H1 (cell line): ENCODE measurements around the gene CEP41. TPM values are rescaled to one million over a fixed set of nuclear protein-coding genes. Genes with fewer than 3 reads are reported as not detected.
A peak's percentile ranks its signal among the peaks of the same experiment; 100 is the strongest.

Experiments
- CTCF ChIA-PET: fragments of 300-600 bp; sonication (Branson Sonifier 250); formaldehyde crosslinking; loops from one replicate; lab custom pipeline; 2021; ENCODE audit not compliant: partially characterized antibody; lab: Charles Lee
- POLR2A ChIA-PET: fragments of 300-600 bp; sonication (Branson Sonifier 250); formaldehyde crosslinking; loops from one replicate; lab custom pipeline; 2021; ENCODE audit warnings: inconsistent platforms; ENCODE audit not compliant: partially characterized antibody; lab: Charles Lee
- DNase-seq, 2 experiments: peaks; one replicate each; pipeline versions ENCODE4 v3.0.0 to v3.0.0-alpha.2; 2010 to 2022; ENCODE audit warnings: low spot score in 2 of 2, low read depth in 1 of 2, mixed read lengths in 1 of 2
- FAIRE-seq: peaks from 2 replicates; lab custom pipeline; 2011; peaks lifted over from hg19 to GRCh38; lab: Jason Lieb, UNC
- H2AFZ ChIP-seq: 2 replicates; pipeline ENCODE4 v1.8.1; 2012; ENCODE audit warnings: low read length, inconsistent platforms
- H2AK5ac ChIP-seq: 2 replicates; pipeline ENCODE4 v1.6.1; 2013; ENCODE audit warnings: low read depth, low read length
- H2BK120ac ChIP-seq: replicated peaks from 2 replicates; pipeline ENCODE3; 2013; ENCODE audit warnings: low read depth, low read length, inconsistent platforms
- H2BK12ac ChIP-seq: 2 replicates; pipeline ENCODE4 v1.6.1; 2013; ENCODE audit warnings: low read depth, low read length
- H2BK15ac ChIP-seq: 2 replicates; pipeline ENCODE4 v1.6.1; 2013; ENCODE audit warnings: low read length
- H2BK20ac ChIP-seq: 2 replicates; pipeline ENCODE4 v1.6.1; 2013; ENCODE audit warnings: low read length
- H2BK5ac ChIP-seq: 2 replicates; pipeline ENCODE4 v1.6.1; 2013; ENCODE audit warnings: low read depth, low read length
- H3K14ac ChIP-seq: 2 replicates; pipeline ENCODE4 v1.6.1; 2013; ENCODE audit warnings: inconsistent platforms; ENCODE audit not compliant: insufficient read length
- H3K18ac ChIP-seq: 2 replicates; pipeline ENCODE4 v1.6.1; 2013; ENCODE audit warnings: low read length; ENCODE audit errors: extremely low read depth
- H3K23ac ChIP-seq: 2 replicates; pipeline ENCODE4 v1.6.1; 2013; ENCODE audit warnings: inconsistent platforms; ENCODE audit not compliant: insufficient read length
- H3K23me2 ChIP-seq: 2 replicates; pipeline ENCODE4 v1.6.1; 2013; ENCODE audit warnings: low read depth, low read length
- H3K27ac ChIP-seq: 2 replicates; pipeline ENCODE4 v1.6.1; 2011; ENCODE audit warnings: low read depth, low read length, inconsistent platforms
- H3K27me3 ChIP-seq, 4 experiments: replicated peaks in 1 of 4; 1 replicate in 1 of 4; 2 replicates in 3 of 4; pipeline versions ENCODE4 v1.6.1 to v1.8.1; 2011 to 2013; ENCODE audit warnings: low read length in 3 of 4, mild to moderate bottlenecking in 3 of 4, inconsistent platforms in 2 of 4, mixed read lengths in 2 of 4, moderate library complexity in 1 of 4; ENCODE audit not compliant: control insufficient read depth in 3 of 4, insufficient read depth in 3 of 4; ENCODE audit errors: extremely low read depth in 1 of 4
- H3K36me3 ChIP-seq, 4 experiments: 2 replicates each; pipeline versions ENCODE4 v1.6.1 to v1.8.1; 2011 to 2013; ENCODE audit warnings: mild to moderate bottlenecking in 4 of 4, low read length in 3 of 4, moderate library complexity in 2 of 4, control low read depth in 1 of 4, inconsistent platforms in 1 of 4; ENCODE audit not compliant: insufficient read depth in 4 of 4, control insufficient read depth in 2 of 4
- H3K4ac ChIP-seq: replicated peaks from 2 replicates; pipeline ENCODE3; 2013; ENCODE audit warnings: low read length, low read depth, mixed read lengths, inconsistent platforms; ENCODE audit not compliant: insufficient read length
- H3K4me1 ChIP-seq, 4 experiments: replicated peaks in 1 of 4; 1 replicate in 1 of 4; 2 replicates in 3 of 4; pipeline versions ENCODE4 v1.6.1 to v1.8.1; 2011 to 2013; ENCODE audit warnings: low read length in 3 of 4, inconsistent platforms in 2 of 4, mixed read lengths in 1 of 4; ENCODE audit not compliant: insufficient read depth in 4 of 4, control insufficient read depth in 3 of 4
- H3K4me2 ChIP-seq, 2 experiments: 2 replicates each; pipeline versions ENCODE4 v1.6.1 to v1.8.1; 2011 to 2013; ENCODE audit warnings: low read depth in 2 of 2, low read length in 2 of 2, control low read depth in 1 of 2, inconsistent platforms in 1 of 2, mild to moderate bottlenecking in 1 of 2; ENCODE audit not compliant: insufficient read depth in 1 of 2
- H3K4me3 ChIP-seq, 4 experiments: fragments of 200-600, 300-600 bp in 1 of 4; sonication (generic), shearing (Covaris generic), sonication (Bioruptor Twin) in 1 of 4; 2 replicates each; pipeline versions ENCODE4 v1.5.1 to v1.8.1; 2011 to 2016; ENCODE audit warnings: low read length in 4 of 4, low read depth in 3 of 4, control low read depth in 2 of 4, inconsistent platforms in 2 of 4, mild to moderate bottlenecking in 2 of 4, mixed read lengths in 1 of 4, moderate library complexity in 1 of 4; ENCODE audit not compliant: insufficient read depth in 2 of 4; ENCODE audit errors: extremely low read depth in 1 of 4
- H3K56ac ChIP-seq: replicated peaks from 2 replicates; pipeline ENCODE3; 2013; ENCODE audit warnings: low read depth, mild to moderate bottlenecking, mixed read lengths, low read length, inconsistent platforms; ENCODE audit not compliant: insufficient read length
- H3K79me1 ChIP-seq: 2 replicates; pipeline ENCODE4 v1.6.1; 2013; ENCODE audit warnings: low read depth, low read length, control low read depth
- H3K79me2 ChIP-seq, 2 experiments: 2 replicates each; pipeline versions ENCODE4 v1.6.1 to v1.8.1; 2012 to 2013; ENCODE audit warnings: low read length in 2 of 2, mild to moderate bottlenecking in 2 of 2, inconsistent platforms in 1 of 2; ENCODE audit not compliant: insufficient read depth in 2 of 2, control insufficient read depth in 1 of 2
- H3K9ac ChIP-seq, 4 experiments: replicated peaks in 1 of 4; 1 replicate in 1 of 4; 2 replicates in 3 of 4; pipeline versions ENCODE4 v1.6.1 to v1.8.1; 2011 to 2013; ENCODE audit warnings: low read depth in 3 of 4, low read length in 3 of 4, control low read depth in 2 of 4, mild to moderate bottlenecking in 2 of 4, moderate library complexity in 2 of 4, inconsistent platforms in 1 of 4; ENCODE audit errors: extremely low read depth in 1 of 4
- H3K9me3 ChIP-seq, 2 experiments: 2 replicates each; pipeline versions ENCODE4 v1.6.1 to v1.8.1; 2012 to 2013; ENCODE audit warnings: mild to moderate bottlenecking in 2 of 2, moderate library complexity in 2 of 2, control low read depth in 1 of 2, inconsistent platforms in 1 of 2, low read depth in 1 of 2, low read length in 1 of 2, mixed read lengths in 1 of 2; ENCODE audit not compliant: insufficient read depth in 2 of 2
- H4K20me1 ChIP-seq, 2 experiments: replicated peaks in 1 of 2; 2 replicates each; pipeline versions ENCODE3 to v1.8.1; 2011 to 2013; ENCODE audit warnings: inconsistent platforms in 2 of 2, low read length in 2 of 2, mild to moderate bottlenecking in 1 of 2; ENCODE audit not compliant: insufficient read depth in 2 of 2, control insufficient read depth in 1 of 2
- H4K5ac ChIP-seq: 2 replicates; pipeline ENCODE4 v1.6.1; 2013; ENCODE audit warnings: low read length, low read depth, mixed read lengths, inconsistent platforms; ENCODE audit not compliant: insufficient read length
- H4K8ac ChIP-seq: 2 replicates; pipeline ENCODE4 v1.8.0; 2013; ENCODE audit warnings: mild to moderate bottlenecking, moderate library complexity, low read length, inconsistent platforms; ENCODE audit not compliant: insufficient read depth; ENCODE audit errors: extremely low read depth
- H4K91ac ChIP-seq: replicated peaks from 2 replicates; pipeline ENCODE3; 2013; ENCODE audit warnings: low read length, mixed read lengths, inconsistent platforms; ENCODE audit not compliant: insufficient read length
- ATF3 ChIP-seq: IDR thresholded peaks from 2 replicates; pipeline ENCODE4 v1.6.1; 2011; ENCODE audit warnings: low read depth, mild to moderate bottlenecking, low read length; ENCODE audit not compliant: insufficient read depth
- BRCA1 ChIP-seq: IDR thresholded peaks from 2 replicates; pipeline ENCODE4 v1.6.1; 2012; ENCODE audit warnings: low read depth, low read length, improper control_type of control experiment
- CTCF ChIP-seq, 3 experiments: IDR thresholded peaks; 1 replicate in 2 of 3; 2 replicates in 1 of 3; pipeline versions ENCODE4 v1.5.1 to v1.6.1; 2011; ENCODE audit warnings: low read length in 3 of 3, mild to moderate bottlenecking in 3 of 3, inconsistent platforms in 2 of 3, low read depth in 1 of 3, moderate library complexity in 1 of 3; ENCODE audit not compliant: insufficient read depth in 1 of 3; ENCODE audit errors: control extremely low read depth in 1 of 3
- POU5F1 ChIP-seq: IDR thresholded peaks from 2 replicates; pipeline ENCODE4 v1.6.1; 2011; ENCODE audit warnings: low read depth, mild to moderate bottlenecking, low read length, moderate library complexity
- WGBS, 2 experiments: shearing (Covaris generic) in 1 of 2; methylation state at CpG; one replicate each; pipeline versions ENCODE4 v1.1.6 to v1.1.7; 2013 to 2015; ENCODE audit warnings: low lambda C conversion rate in 2 of 2, mixed read lengths in 2 of 2, inconsistent platforms in 1 of 2, low coverage in 1 of 2, missing lambda C conversion rate in 1 of 2; ENCODE audit not compliant: insufficient replicate concordance in 2 of 2, insufficient coverage in 1 of 2, insufficient read length in 1 of 2; ENCODE audit errors: extremely low coverage in 1 of 2, missing lambda C conversion rate in 1 of 2; 5-methylcytosine and 5-hydroxymethylcytosine counted together
- polyA plus RNA-seq, 7 experiments: library from polyadenylated mRNA; depleted of rRNA in 3 of 7; stranded (reverse) in 5 of 7; unstranded in 2 of 7; fragments of >200 nt in 5 of 7; fragments of 200-250 nt in 2 of 7; gene quantifications; 1 replicate in 5 of 7; 2 replicates in 1 of 7; 4 replicates in 1 of 7; pipeline versions ENCODE4 v1.2.1 to v1.2.3, GENCODE V29; 2011 to 2013; ENCODE audit warnings: missing spikeins in 2 of 7, mixed read lengths in 2 of 7
- total RNA-seq: library from RNA; stranded (reverse); fragmentation: NEBNext Ultra II Directional; extraction: Animal tissue kit (Norgen Biotek cat#: 25700); gene quantifications from 2 replicates; pipeline ENCODE4 v1.2.1, GENCODE V29; 2021

CEP41 gene
- total and polyA plus RNA-seq, 2 of the 8 experiments (the other 6 are each of a cell fraction or from before 2014, with no cell fraction given), result 9.3 to 12.8 TPM

GRCh38 chr7:130489140-130489983, 48.5 kb upstream of the CEP41 start:
- TF ChIP-seq POU5F1 (no peak), ATF3 (no peak), BRCA1 (no peak), CTCF (IDR thresholded peaks at IDR 0.05; ENCODE audit: control extremely low read depth in 1 of 3, insufficient read depth in 1 of 3, low read depth in 1 of 3, low read length in 3 of 3) (no peak)
- no peak overlapping the region for H4K91ac ChIP-seq
- H3K4me3 ChIP-seq, result peak overlapping the region in 1 of 4 experiments; percentile 67; a peak in 1 of 8 replicates
- no peak overlapping the region for H2BK5ac ChIP-seq
- peak overlapping the region; percentile 69 to 86 for H3K4me2 ChIP-seq
- H3K4ac ChIP-seq, result no peak overlapping the region
- DNase-seq, result no peak
- no peak overlapping the region for H2BK120ac ChIP-seq
- H2BK12ac ChIP-seq, result no peak overlapping the region
- no peak for FAIRE-seq
- H4K20me1 ChIP-seq, result peaks cover 3 to 4% of the 10 kb centered on the region in 2 experiments
- peaks cover 4% of the 10 kb centered on the region; the same call in 1 of the 2 replicates for H3K79me1 ChIP-seq
- ChIA-PET CTCF (interaction anchor here (0.7 to 4.5 kb wide), 6 partner anchors 9 to 246 kb away, joined by 3 to 19 read pairs (median 4); no protein-coding TSS in a partner anchor), POLR2A (interaction anchor here (1.0 to 2.2 kb wide), 4 partner anchors 11 to 284 kb away, joined by 3 to 8 read pairs (median 3); partner anchors contain the start of gene TMEM209)
- H3K56ac ChIP-seq, result no peak overlapping the region
- no peak overlapping the region for H2AFZ ChIP-seq
- no peak overlapping the region for H2BK20ac ChIP-seq
- peak overlapping the region; percentile 18 for H4K5ac ChIP-seq
- no peak overlapping the region for H3K27ac ChIP-seq
- H2AK5ac ChIP-seq, result peak overlapping the region; percentile 58; the same call in 1 of the 2 replicates
- H3K9me3 ChIP-seq, result peaks cover 0 to 19% of the 10 kb centered on the region in 2 experiments; a peak in 2 of 4 replicates
- H3K36me3 ChIP-seq, result peaks cover 0 to 11% (median 2%) of the 10 kb centered on the region in 4 experiments; a peak in 2 of 8 replicates
- peaks cover 0 to 8% (median 2%) of the 10 kb centered on the region in 4 experiments; a peak in 5 of 7 replicates for H3K27me3 ChIP-seq
- peaks cover 3 to 15% (median 5%) of the 10 kb centered on the region in 4 experiments for H3K4me1 ChIP-seq
- WGBS, 2 experiments, result 83% methylated on average over 10 of the region's 10 CpGs; no CpG with 5 or more reads in 1 of the 2 experiments
- no peak overlapping the region for H3K23ac ChIP-seq
- H4K8ac ChIP-seq, result no peak overlapping the region
- H3K23me2 ChIP-seq, result peaks cover 21% of the 10 kb centered on the region
- H3K14ac ChIP-seq, result no peak overlapping the region
- H3K79me2 ChIP-seq, result peaks cover 0 to 67% of the 10 kb centered on the region in 2 experiments; a peak in 2 of 4 replicates
- H3K9ac ChIP-seq, result no peak overlapping the region; a peak in 1 of 7 replicates
- no peak overlapping the region for H2BK15ac ChIP-seq
- no peak overlapping the region for H3K18ac ChIP-seq
